ENCODE data around the gene C9orf50. TPM values are rescaled to one million over a fixed set of nuclear protein-coding genes. Genes with fewer than 3 reads are reported as not detected.

C9orf50 gene
- total RNA-seq, 1 donor from 2014 or later = not detected

- TF ChIP-seq CTCF (IDR thresholded peaks at IDR 0.05) = no peak
- ATAC-seq (ENCODE audit: low read depth) (no peak), DNase-seq (no peak)
- CTCF ChIA-PET = no interaction called here
- no peak overlapping the region for H3K27ac Mint-ChIP-seq
- peaks cover 2% of the 10 kb centered on the region for H3K27me3 Mint-ChIP-seq
- no peaks in the 10 kb centered on the region for H3K4me1 Mint-ChIP-seq
- intact Hi-C loops (cut with micrococcal nuclease) = no loop called here
- no peaks in the 10 kb centered on the region for H3K36me3 Mint-ChIP-seq (ENCODE audit: low read depth)
- H3K9me3 Mint-ChIP-seq = no peaks in the 10 kb centered on the region
- H3K4me3 Mint-ChIP-seq = no peak overlapping the region
- POLR2A ChIA-PET = no interaction called here
These were observed 33.1 kb upstream of the C9orf50 start for GRCh38 chr9:129653823-129654553.

- CTCF ChIA-PET = no interaction called here
- no peak overlapping the region for H3K4me3 Mint-ChIP-seq
These were observed 29.9 kb upstream of the C9orf50 start for GRCh38 chr9:129650680-129651235.

DNA sequence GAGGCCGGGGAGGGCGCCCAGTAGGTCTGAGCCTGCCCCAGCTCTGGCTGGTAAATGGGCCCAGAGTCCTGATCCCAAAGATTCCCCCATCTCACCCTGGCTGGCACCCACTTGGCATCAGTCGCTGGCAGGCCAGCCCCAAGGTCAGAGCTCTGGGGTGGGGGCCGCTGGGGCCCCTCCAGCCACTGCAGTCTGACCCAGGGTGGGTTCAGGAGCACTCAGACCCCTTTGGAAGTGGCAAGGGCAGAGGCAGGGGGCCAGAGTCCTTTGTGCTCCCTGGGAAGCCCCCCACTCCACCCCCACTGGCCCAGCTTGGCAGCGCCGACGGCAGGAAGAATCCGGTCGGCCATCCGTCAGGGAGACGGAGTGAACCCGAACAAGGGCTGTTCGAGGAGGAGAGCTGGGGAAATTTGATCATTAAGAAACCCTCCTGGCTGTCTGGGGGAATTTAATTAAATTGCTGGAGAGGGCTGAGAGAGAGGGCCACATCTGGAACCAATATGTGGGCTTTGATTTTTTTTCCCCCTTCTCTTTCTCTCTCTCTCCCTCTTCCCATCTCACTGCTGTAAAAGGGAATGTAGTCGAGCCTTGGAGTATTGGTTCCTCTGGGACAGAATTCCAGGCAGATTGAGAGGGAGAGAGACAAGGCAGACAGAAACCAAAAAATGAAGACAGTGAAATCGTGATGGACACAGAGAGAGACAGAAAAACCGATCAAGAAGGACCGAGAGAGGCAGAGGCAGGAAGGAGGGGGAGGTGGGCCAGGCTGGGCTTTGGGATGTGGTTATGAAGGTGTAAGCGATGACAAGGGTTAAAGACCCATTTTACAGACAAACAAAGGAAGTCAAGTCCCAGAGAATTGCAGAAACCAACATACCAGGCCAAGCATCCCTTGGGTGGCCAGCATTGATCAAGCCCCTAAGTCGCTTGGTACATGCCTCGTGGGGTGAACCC, 29.1 kb upstream of the C9orf50 start:
- Mint-ChIP-seq H3K36me3 (ENCODE audit: low read depth) (no peaks in the 10 kb centered on the region), H3K27ac (no peak overlapping the region), H3K4me3 (no peak overlapping the region), H3K9me3 (no peaks in the 10 kb centered on the region), H3K27me3 (peaks cover 2% of the 10 kb centered on the region), H3K4me1 (no peaks in the 10 kb centered on the region)
- ChIA-PET CTCF (no interaction called here), POLR2A (interaction anchor here (0.6 kb wide), 1 partner anchor 32 kb away, joined by 5 read pairs; no protein-coding TSS in a partner anchor)
- intact Hi-C loops (cut with micrococcal nuclease) = no loop called here
- ATAC-seq (ENCODE audit: low read depth) (no peak), DNase-seq (no peak)
- TF ChIP-seq CTCF (IDR thresholded peaks at IDR 0.05) = no peak

More at GRCh38 chr9:129650680-129651235, 29.9 kb upstream of the C9orf50 start:
- POLR2A ChIA-PET = no interaction called here
- Mint-ChIP-seq H3K27ac (no peak overlapping the region), H3K9me3 (no peaks in the 10 kb centered on the region), H3K4me1 (no peaks in the 10 kb centered on the region), H3K27me3 (peaks cover 2% of the 10 kb centered on the region), H3K36me3 (ENCODE audit: low read depth) (no peaks in the 10 kb centered on the region)
- TF ChIP-seq CTCF (IDR thresholded peaks at IDR 0.05) = no peak
- DNase-seq (no peak), ATAC-seq (ENCODE audit: low read depth) (no peak)
- intact Hi-C loops (cut with micrococcal nuclease) = no loop called here

DNA sequence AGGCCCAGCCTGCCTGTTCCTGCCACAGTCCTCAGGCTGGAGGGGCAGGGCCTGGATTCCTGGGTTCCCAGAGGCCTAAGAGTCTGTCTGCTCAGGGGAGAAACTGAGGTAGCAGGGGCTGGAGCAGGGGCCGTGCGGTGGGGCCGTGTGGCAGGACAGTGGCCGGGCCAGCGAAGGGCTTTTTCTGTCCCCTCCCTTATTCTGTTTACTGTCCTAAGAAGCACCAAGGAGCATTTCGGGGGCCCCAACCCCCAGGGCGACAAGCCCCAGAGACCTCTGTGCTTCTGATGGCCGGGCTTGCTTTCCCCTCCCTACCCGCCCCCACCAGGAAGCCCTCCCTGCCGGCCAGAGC, 27.8 kb upstream of the C9orf50 start:
- POLR2A ChIA-PET = no interaction called here
- ATAC-seq (ENCODE audit: low read depth) = no peak

More for the DNA sequence above, 27.8 kb upstream of the C9orf50 start:
- H3K27ac Mint-ChIP-seq = no peak overlapping the region
- no peaks in the 10 kb centered on the region for H3K36me3 Mint-ChIP-seq (ENCODE audit: low read depth)
- H3K9me3 Mint-ChIP-seq = no peaks in the 10 kb centered on the region
- H3K4me3 Mint-ChIP-seq = no peak overlapping the region
- TF ChIP-seq CTCF (IDR thresholded peaks at IDR 0.05) = no peak
- H3K27me3 Mint-ChIP-seq = peaks cover 2% of the 10 kb centered on the region
- intact Hi-C loops (cut with micrococcal nuclease) = no loop called here
- no peaks in the 10 kb centered on the region for H3K4me1 Mint-ChIP-seq
- no peak for DNase-seq
- CTCF ChIA-PET = no interaction called here
